Right renal pelvis (tissue), 4 donors: Measurements from ENCODE around the gene ADGRG6. TPM values are rescaled to one million over a fixed set of nuclear protein-coding genes. Genes with fewer than 3 reads are reported as not detected.
"Not testable (repeated sequence)": the region's sequence is repeated elsewhere in the genome, so short reads cannot be mapped to it uniquely, and the experiment has no call there.

Experiments used
- DNase-seq, 4 donors: peaks; one replicate each; pipeline ENCODE4 v3.0.0-alpha.2; 2013; ENCODE audit warnings: low read depth in 4 of 4, low spot score in 3 of 4, missing footprints in 1 of 4
- polyA plus RNA-seq, 4 donors: library from polyadenylated mRNA; unstranded; fragments of 120-200 nt; gene quantifications; one replicate each; pipeline ENCODE4 v1.2.1, GENCODE V29; 2013; ENCODE audit not compliant: insufficient read length in 4 of 4

ADGRG6 gene
- polyA plus RNA-seq, 4 donors = 31.5 to 38.3 (median 32.4) TPM

GRCh38 chr6:142433419-142433818 lies 131.6 kb downstream of the ADGRG6 start:
- DNase-seq = no peak

GRCh38 chr6:142438898-142439297 lies 137.1 kb downstream of the ADGRG6 start:
- no peak for DNase-seq

- DNase-seq = no peak
Observed at GRCh38 chr6:142440600-142441293, 138.9 kb downstream of the ADGRG6 start.

- no peak for DNase-seq
Observed at GRCh38 chr6:142441716-142442115, 139.9 kb downstream of the ADGRG6 start.

DNA sequence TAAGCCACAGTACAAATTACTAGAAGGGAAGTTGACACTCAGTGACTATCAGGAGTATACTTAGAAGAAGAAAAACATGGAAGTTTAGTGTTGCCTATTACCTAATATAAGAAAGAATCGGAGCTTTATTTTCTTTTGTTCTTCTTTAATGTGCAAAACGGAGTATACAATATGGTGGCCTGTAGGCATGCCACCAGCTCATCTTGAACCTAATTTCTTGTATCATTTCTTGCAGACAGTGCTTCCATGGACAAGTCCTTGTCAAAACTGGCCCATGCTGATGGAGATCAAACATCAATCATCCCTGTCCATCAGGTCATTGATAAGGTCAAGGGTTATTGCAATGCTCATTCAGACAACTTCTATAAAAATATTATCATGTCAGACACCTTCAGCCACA lies 141.3 kb downstream of the ADGRG6 start:
- no peak for DNase-seq

GRCh38 chr6:142443532-142443931 lies 141.7 kb downstream of the ADGRG6 start:
- DNase-seq = no peak

- DNase-seq = no peak
Observed at GRCh38 chr6:142444376-142444775, 142.6 kb downstream of the ADGRG6 start.

GRCh38 chr6:142444881-142445301 lies 143.1 kb downstream of the ADGRG6 start:
- DNase-seq = no peak

GRCh38 chr6:142446168-142446567 lies 144.4 kb downstream of the ADGRG6 start:
- DNase-seq = no peak

GRCh38 chr6:142446576-142446975 lies 144.8 kb downstream of the ADGRG6 start:
- no peak for DNase-seq

GRCh38 chr6:142448091-142448729 lies 146.4 kb downstream of the ADGRG6 start:
- DNase-seq = no peak

GRCh38 chr6:142450856-142451255 lies 149.0 kb downstream of the ADGRG6 start:
- not testable (repeated sequence) for DNase-seq

DNA sequence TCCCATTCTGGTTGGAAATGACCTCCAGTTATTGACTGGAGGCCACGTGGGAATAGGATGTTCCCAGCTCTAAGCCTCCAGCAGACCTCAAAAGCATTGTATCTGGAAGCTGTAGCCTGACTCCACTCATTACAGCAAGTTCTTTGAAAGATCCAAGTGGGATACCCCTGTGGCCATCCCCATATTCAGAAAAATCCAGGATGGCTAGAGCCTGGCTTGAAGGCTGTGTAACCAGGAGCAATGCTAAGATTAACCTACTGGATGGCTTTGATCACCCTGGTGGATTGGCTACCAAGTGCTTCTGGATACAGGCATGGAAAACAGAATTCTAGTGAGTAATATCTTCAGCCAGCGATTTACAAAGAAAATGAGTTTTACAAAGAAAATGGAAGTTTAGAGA lies 151.2 kb downstream of the ADGRG6 start:
- no peak for DNase-seq

GRCh38 chr6:142454196-142454595 lies 152.4 kb downstream of the ADGRG6 start:
- not testable (repeated sequence) for DNase-seq

DNA sequence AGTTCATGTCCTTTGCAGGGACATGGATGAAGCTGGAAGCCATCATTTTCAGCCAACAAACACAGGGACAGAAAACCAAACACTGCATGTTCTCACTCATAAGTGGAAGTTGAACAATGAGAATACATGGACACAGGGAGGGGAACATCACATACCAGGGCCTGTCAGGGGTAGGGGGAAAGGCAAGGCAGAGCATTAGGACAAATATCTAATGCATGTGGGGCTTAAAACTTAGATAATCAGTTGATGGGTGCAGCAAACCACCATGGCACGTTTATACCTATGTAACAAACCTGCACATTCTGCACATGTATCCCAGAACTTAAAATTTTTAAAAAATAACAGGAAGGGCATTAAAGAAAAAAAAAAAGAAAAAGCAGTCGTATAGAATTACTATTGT lies 153.0 kb downstream of the ADGRG6 start:
- not testable (repeated sequence) for DNase-seq

DNA sequence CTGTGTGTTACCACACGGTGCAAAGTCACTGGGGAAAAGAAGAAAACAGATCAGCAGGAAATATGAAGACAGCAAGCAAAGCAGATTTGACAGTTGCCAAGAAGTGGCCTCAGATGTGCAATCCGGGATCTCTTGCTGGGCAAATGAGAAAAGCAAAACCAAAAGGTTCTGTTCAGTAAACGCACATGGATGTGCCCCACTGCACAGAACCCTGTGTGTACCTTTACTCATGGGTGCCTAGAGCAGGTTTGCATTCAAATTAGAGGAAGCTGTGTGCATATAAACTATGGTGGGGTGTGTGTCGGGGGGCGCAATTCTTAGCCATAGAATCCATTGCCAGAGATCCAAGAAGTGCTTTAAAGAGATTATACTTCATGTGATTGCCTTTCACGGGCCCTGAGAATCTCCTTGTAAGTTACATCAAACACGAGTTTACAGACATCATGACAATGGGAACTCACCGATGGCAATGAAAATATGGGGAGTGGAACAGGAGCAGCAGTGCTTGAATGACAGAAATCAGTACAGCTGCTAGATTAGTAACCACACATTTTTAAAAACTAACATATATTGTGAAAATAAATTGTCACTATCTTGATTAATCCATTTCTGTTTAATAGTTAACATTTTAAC lies 154.3 kb downstream of the ADGRG6 start:
- DNase-seq = no peak

GRCh38 chr6:142457638-142458406 lies 156.0 kb downstream of the ADGRG6 start:
- no peak for DNase-seq

- DNase-seq = no peak
Observed at GRCh38 chr6:142458836-142459235, 157.0 kb downstream of the ADGRG6 start.

DNA sequence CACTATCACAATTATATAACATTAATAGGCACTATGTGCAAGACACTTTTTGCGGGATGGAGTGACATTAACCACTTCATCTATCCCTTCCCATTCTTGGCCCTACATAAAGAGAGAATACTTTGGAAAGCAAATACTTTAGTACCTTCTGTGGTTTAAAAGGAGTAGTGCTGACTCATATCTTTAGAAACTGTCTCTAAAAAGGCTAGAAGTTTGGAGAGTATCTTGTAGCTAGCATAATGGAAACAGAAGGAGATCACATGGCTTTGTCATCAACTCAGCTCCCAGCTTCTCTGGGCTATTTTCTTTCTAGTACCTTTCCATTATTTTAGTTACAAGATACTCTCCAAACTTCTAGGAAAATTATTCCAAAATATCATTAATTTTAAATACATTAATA lies 157.5 kb downstream of the ADGRG6 start:
- DNase-seq = no peak

DNA sequence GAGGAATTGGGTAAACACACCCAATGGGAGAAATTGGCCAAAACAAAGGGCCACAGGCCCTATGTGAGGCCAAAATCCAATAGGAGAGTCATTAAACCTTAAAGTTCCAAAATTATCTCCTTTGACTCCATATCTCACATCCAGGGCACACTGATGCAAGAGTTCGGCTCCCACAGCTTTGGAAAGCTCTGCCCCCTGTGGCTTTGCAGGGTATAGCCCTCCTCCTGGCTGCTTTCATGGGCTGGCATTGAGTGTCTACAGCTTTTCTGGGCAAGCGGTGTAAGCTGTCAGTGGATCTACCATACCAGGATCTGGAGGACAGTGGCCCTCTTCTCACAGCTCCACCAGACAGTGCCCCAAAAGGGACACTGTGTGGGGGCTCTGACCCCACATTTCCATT lies 160.5 kb downstream of the ADGRG6 start:
- no peak for DNase-seq

- DNase-seq = no peak
Observed at GRCh38 chr6:142463988-142464387, 162.2 kb downstream of the ADGRG6 start.
